ENCODE data around the gene SCAI.
"Not testable (repeated sequence)": the region's sequence is repeated elsewhere in the genome, so short reads cannot be mapped to it uniquely, and the experiment has no call there.

The SCAI gene

DNA sequence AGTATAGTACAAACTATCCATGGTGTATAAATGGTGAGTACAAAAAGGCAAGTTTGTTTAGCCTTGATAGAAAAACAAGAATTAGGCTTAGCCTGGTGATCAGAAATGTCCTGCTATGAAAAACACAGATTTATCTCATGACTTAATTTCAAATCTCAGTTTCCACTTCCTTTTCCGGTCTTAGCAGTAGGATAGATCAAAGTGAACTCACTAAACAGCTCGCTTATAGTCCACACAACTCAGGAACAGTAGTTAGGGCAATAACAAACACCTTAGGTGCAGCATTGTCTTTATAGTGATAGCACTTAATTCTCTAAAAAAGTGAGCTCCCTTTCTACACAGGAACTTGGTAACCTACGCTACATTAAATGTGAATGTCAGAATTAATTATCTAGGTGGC lies 213.9 kb downstream of the SCAI start:
- Mint-ChIP-seq H3K4me3 (no peak overlapping the region), H3K27ac (no peak overlapping the region), H3K36me3 (peaks cover 38% of the 10 kb centered on the region), H3K9me3 (no peaks in the 10 kb centered on the region), H3K27me3 (no peaks in the 10 kb centered on the region), H3K4me1 (peaks cover 6% of the 10 kb centered on the region)

DNA sequence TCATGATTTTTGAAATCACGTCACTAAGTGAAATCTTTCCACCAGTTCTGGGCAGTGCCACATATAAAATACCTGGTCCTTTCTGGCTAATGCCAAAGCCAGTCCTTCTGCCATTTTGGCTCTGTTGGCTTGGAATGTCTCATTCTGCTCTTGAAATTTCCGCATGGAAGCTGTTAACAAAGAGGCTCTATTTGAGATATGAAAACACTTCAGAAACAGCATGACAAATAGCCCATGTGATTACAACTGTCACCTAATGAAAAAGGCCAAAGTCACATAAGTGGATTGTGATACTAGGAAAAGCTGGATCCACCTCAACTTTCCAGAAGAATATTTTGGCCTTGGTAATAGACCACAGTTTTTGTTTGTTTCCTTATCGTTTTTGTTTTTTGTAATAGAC lies 215.2 kb downstream of the SCAI start:
- Mint-ChIP-seq H3K27me3 (no peaks in the 10 kb centered on the region), H3K27ac (no peak overlapping the region), H3K9me3 (no peaks in the 10 kb centered on the region), H3K4me1 (peaks cover 6% of the 10 kb centered on the region), H3K4me3 (no peak overlapping the region), H3K36me3 (peaks cover 33% of the 10 kb centered on the region)

DNA sequence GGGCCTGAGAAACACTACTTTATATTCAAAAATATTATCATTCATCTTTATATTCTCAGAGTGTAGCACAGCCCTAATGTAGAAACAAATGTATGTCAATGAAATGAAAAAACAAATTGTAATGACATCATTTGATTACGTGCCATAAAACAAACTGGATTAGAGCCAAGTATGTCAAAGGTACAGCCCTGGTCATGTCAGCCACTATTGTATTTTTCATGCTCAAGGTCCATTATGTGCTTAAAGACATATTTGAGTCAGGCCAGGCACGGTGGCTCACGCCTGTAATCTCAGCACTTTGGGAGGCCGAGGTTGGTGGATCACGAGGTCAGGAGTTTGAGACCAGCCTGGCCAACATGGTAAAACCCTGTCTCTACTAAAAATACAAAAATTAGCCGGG lies 222.9 kb downstream of the SCAI start:
- H3K4me1 Mint-ChIP-seq, H3K4me3 Mint-ChIP-seq, H3K27me3 Mint-ChIP-seq, H3K9me3 Mint-ChIP-seq, H3K27ac Mint-ChIP-seq: not testable (repeated sequence)
- H3K36me3 Mint-ChIP-seq: peaks cover 13% of the 10 kb centered on the region

DNA sequence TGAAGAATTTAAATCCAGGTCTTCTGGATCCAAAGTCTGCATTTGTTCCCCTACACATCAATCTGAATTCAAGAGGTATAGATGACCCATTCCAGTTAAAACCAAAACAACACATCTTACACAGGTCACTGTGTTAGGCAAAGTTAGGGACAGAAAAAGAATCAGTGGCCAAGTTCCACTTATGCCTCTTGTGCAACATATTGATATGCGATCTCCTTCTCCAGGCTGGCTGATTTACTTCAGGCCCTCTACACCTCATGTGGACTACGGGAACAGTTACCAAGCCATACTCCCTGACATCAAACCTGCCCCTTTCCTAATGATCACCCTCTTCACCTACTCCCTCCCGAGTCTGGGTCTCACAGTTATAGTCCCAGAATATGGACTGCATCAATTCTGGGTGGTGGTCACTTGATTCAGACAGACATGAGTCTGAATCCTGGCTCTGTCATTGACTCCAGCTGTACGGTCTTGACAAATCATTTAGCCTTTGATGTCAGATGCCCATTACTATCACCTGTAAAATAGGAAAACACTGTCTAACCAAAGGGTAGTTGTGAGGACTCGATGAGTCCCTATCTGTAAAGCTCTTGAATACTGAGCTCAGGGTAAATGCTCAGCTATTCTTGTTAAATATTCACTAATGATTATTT lies 228.4 kb downstream of the SCAI start:
- no peaks in the 10 kb centered on the region for H3K27me3 Mint-ChIP-seq
- no peaks in the 10 kb centered on the region for H3K4me1 Mint-ChIP-seq
- H3K9me3 Mint-ChIP-seq: no peaks in the 10 kb centered on the region
- H3K36me3 Mint-ChIP-seq: peaks cover 35% of the 10 kb centered on the region
- H3K4me3 Mint-ChIP-seq: no peak overlapping the region
- no peak overlapping the region for H3K27ac Mint-ChIP-seq

- Mint-ChIP-seq H3K9me3 (no peaks in the 10 kb centered on the region), H3K27me3 (no peaks in the 10 kb centered on the region), H3K36me3 (peaks cover 35% of the 10 kb centered on the region), H3K27ac (no peak overlapping the region), H3K4me3 (no peak overlapping the region), H3K4me1 (no peaks in the 10 kb centered on the region)
Measured at GRCh38 chr9:124913378-124913777, 229.9 kb downstream of the SCAI start.

DNA sequence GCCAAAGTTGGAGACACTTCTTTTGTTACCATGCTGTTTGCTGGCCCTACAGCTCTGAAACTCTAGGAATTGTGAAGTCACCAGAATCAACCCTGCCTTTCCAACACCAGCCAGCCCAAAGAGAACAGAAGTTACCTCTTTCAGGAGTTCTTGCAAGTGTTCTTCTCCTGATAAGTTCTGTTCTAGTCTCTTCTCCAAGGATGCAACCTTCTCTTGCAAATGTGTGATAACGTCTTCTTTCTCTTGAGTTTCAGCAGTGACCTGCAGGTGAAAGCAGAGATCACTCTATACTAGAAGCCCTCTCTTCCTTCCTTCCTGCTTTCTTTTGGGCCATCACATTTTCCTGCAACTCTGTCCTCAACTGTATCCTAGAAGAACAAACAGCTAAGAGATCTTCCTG lies 231.6 kb downstream of the SCAI start:
- Mint-ChIP-seq H3K27me3 (no peaks in the 10 kb centered on the region), H3K9me3 (no peaks in the 10 kb centered on the region), H3K36me3 (peaks cover 45% of the 10 kb centered on the region), H3K4me1 (no peaks in the 10 kb centered on the region), H3K27ac (no peak overlapping the region), H3K4me3 (no peak overlapping the region)

DNA sequence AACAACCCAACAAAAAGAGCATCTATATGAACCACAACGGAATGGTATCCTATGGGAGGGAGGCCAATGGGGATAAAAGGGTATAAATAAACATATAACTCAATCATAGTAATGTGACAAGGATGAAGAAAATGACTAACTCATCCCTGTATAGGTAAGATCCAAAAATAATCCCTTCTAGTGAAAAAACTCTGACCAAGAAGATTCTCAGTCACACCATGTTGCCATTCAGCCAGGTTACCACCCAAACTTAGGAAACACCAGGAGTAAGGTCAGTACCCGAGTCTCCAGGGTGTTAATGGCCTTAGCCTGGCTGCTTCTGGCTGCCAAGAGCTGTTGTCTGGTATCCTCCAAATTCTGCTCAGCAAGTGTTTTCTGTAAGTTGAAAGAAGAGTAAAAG lies 235.2 kb downstream of the SCAI start:
- H3K4me3 Mint-ChIP-seq: no peak overlapping the region

DNA sequence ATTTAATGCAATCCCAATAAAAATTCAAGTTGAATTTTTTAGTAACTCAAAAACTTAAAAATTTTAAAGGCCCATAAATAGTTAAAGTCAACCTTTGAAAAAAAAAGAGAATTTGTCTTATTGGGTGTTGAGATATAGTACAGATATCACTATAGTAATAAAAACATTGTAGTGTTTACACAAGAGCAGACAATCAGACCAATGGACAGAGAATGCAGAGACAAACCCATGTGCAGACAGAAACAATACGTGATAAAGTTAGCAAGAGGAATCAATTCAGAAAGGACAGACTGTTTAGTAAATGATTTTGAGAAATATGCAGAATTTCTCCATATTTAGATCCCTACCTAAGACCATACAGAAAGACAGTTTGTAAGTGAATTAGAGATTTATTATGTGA lies 236.4 kb downstream of the SCAI start:
- Mint-ChIP-seq H3K9me3 (no peaks in the 10 kb centered on the region), H3K27ac (no peak overlapping the region), H3K4me1 (no peaks in the 10 kb centered on the region), H3K36me3 (peaks cover 35% of the 10 kb centered on the region), H3K4me3 (no peak overlapping the region), H3K27me3 (peaks cover 2% of the 10 kb centered on the region)

More for the DNA sequence above, 235.2 kb downstream of the SCAI start:
- Mint-ChIP-seq H3K4me1 (no peaks in the 10 kb centered on the region), H3K27me3 (peaks cover 2% of the 10 kb centered on the region), H3K9me3 (no peaks in the 10 kb centered on the region), H3K36me3 (peaks cover 40% of the 10 kb centered on the region), H3K27ac (no peak overlapping the region)

GRCh38 chr9:124899845-124900244 lies 243.5 kb downstream of the SCAI start:
- no peak overlapping the region for H3K4me3 Mint-ChIP-seq
- H3K9me3 Mint-ChIP-seq: no peaks in the 10 kb centered on the region
- H3K36me3 Mint-ChIP-seq: peaks cover 17% of the 10 kb centered on the region
- H3K27me3 Mint-ChIP-seq: peaks cover 2% of the 10 kb centered on the region
- peaks cover 11% of the 10 kb centered on the region for H3K4me1 Mint-ChIP-seq
- no peak overlapping the region for H3K27ac Mint-ChIP-seq

GRCh38 chr9:124897570-124898460 lies 245.5 kb downstream of the SCAI start:
- Mint-ChIP-seq H3K27me3 (no peaks in the 10 kb centered on the region), H3K4me1 (peaks cover 18% of the 10 kb centered on the region), H3K36me3 (peaks cover 18% of the 10 kb centered on the region), H3K27ac (no peak overlapping the region), H3K4me3 (no peak overlapping the region), H3K9me3 (no peaks in the 10 kb centered on the region)

DNA sequence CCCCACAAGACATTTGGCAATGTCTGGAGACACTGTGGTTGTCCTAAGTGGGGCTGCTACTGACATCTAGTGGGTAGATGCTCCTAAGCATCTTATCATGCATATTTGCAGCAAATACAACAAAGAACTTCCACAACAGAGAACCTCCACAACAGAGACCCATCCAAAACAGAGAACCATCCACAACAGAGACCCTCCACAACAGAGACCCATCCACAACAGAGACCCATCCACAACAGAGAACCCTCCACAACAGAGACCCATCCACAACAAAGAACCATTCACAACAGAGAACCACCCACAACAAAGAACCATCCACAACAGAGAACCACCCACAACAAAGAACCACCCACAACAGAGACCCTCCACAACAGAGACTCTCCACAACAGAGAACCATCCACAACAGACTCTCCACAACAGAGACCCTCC lies 248.6 kb downstream of the SCAI start:
- peaks cover 7% of the 10 kb centered on the region for H3K27me3 Mint-ChIP-seq
- no peak overlapping the region for H3K27ac Mint-ChIP-seq
- peaks cover 18% of the 10 kb centered on the region for H3K4me1 Mint-ChIP-seq
- H3K36me3 Mint-ChIP-seq: peaks cover 27% of the 10 kb centered on the region
- no peaks in the 10 kb centered on the region for H3K9me3 Mint-ChIP-seq
- no peak overlapping the region for H3K4me3 Mint-ChIP-seq

DNA sequence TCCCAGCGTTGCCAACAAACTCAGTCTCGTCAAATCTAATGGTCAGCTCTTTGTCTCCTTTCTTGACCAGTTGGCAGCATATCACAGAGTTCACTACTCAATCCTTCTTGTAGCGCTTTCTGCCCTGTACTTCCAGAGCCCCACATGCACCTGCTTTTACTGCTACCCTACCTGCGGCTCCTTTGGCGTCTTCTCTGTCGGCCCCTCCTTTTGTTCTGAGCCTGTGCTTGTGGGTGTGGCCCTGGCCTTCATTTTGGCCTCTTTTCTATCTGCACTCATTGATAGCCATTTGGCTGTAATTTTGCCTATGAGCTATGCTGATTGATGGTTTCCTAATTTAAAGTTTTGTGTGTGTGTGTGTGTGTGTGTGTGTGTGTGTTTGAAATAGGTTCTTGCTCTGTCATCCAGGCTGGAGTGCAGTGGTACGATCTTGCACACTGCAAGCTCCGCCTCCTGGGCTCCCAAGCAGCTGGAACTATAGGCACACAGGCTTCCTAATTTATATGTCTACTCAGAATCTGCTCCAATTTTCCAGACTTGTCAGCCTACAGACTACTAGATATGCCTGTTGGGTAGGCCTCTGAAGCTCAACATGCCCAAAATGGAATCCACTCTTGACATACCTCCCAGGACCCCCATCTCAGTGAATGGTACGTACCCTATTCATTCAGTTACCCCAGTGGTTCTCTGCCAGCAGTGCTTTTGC lies 249.1 kb downstream of the SCAI start:
- H3K36me3 Mint-ChIP-seq: peaks cover 29% of the 10 kb centered on the region
- H3K4me3 Mint-ChIP-seq: peak overlapping the region; percentile 36
- no peaks in the 10 kb centered on the region for H3K9me3 Mint-ChIP-seq
- peaks cover 18% of the 10 kb centered on the region for H3K4me1 Mint-ChIP-seq
- peaks cover 7% of the 10 kb centered on the region for H3K27me3 Mint-ChIP-seq
- H3K27ac Mint-ChIP-seq: no peak overlapping the region

Data from activated naive CD4-positive, alpha-beta T cell treated with anti-CD3 and anti-CD28 coated beads, Interleukin-2, amount 50 U/mL, for 24 hours (primary cell).